Trophoblast cell (in vitro differentiated cells and primary cell): ENCODE results near the gene SH3BP4.
A peak's percentile ranks its signal among the peaks of the same experiment; 100 is the strongest.

Source experiments
- DNase-seq, 2 donors: peaks; one replicate each; pipeline ENCODE4 v3.0.0-alpha.2; 2016
- H2AFZ ChIP-seq: 2 replicates; pipeline ENCODE4 v1.6.1; 2013; ENCODE audit warnings: low read length, moderate library complexity, mild to moderate bottlenecking; ENCODE audit not compliant: insufficient read depth, poor library complexity
- H2AK5ac ChIP-seq: 2 replicates; pipeline ENCODE4 v1.6.1; 2013; ENCODE audit warnings: mild to moderate bottlenecking, low read length
- H2BK120ac ChIP-seq: 2 replicates; pipeline ENCODE4 v1.6.1; 2013; ENCODE audit warnings: low read length, mild to moderate bottlenecking, moderate library complexity; ENCODE audit not compliant: insufficient read depth, poor library complexity
- H2BK12ac ChIP-seq: 2 replicates; pipeline ENCODE4 v1.6.1; 2013; ENCODE audit warnings: mild to moderate bottlenecking, low read length, moderate library complexity
- H2BK5ac ChIP-seq: 2 replicates; pipeline ENCODE4 v1.6.1; 2013; ENCODE audit warnings: low read length, low read depth, moderate library complexity, mild to moderate bottlenecking; ENCODE audit not compliant: poor library complexity
- H3K14ac ChIP-seq: 2 replicates; pipeline ENCODE4 v1.6.1; 2013; ENCODE audit warnings: mild to moderate bottlenecking, low read length
- H3K18ac ChIP-seq: 2 replicates; pipeline ENCODE4 v1.6.1; 2013; ENCODE audit warnings: mild to moderate bottlenecking, low read length
- H3K23ac ChIP-seq: 2 replicates; pipeline ENCODE4 v1.6.1; 2013; ENCODE audit warnings: low read length
- H3K27ac ChIP-seq: 2 replicates; pipeline ENCODE4 v1.5.1; 2013; ENCODE audit warnings: low read depth, mild to moderate bottlenecking, inconsistent platforms, low read length, moderate library complexity
- H3K27me3 ChIP-seq: 2 replicates; pipeline ENCODE4 v1.6.1; 2013; ENCODE audit warnings: inconsistent platforms, mild to moderate bottlenecking, low read length, moderate library complexity; ENCODE audit not compliant: insufficient read depth
- H3K36me3 ChIP-seq, 2 experiments: 1 replicate in 1 of 2; 2 replicates in 1 of 2; pipeline ENCODE4 v1.6.1; 2013; ENCODE audit warnings: low read length in 2 of 2, mild to moderate bottlenecking in 2 of 2, moderate library complexity in 1 of 2; ENCODE audit not compliant: insufficient read depth in 2 of 2, control insufficient read depth in 1 of 2
- H3K4ac ChIP-seq: 2 replicates; pipeline ENCODE4 v1.6.1; 2013; ENCODE audit warnings: low read depth, mild to moderate bottlenecking, low read length, moderate library complexity
- H3K4me1 ChIP-seq, 2 experiments: 1 replicate in 1 of 2; 2 replicates in 1 of 2; pipeline ENCODE4 v1.6.1; 2013; ENCODE audit warnings: low read length in 2 of 2, mild to moderate bottlenecking in 2 of 2, moderate library complexity in 1 of 2; ENCODE audit not compliant: insufficient read depth in 2 of 2, control insufficient read depth in 1 of 2
- H3K4me2 ChIP-seq: 2 replicates; pipeline ENCODE4 v1.6.1; 2013; ENCODE audit warnings: inconsistent platforms, mild to moderate bottlenecking, low read length, moderate library complexity
- H3K4me3 ChIP-seq: 2 replicates; pipeline ENCODE4 v1.5.1; 2013; ENCODE audit warnings: mild to moderate bottlenecking, low read depth, low read length, inconsistent platforms
- H3K79me1 ChIP-seq: one replicate; pipeline ENCODE4 v1.6.1; 2013; ENCODE audit warnings: low read length
- H3K79me2 ChIP-seq: 2 replicates; pipeline ENCODE4 v1.6.1; 2013; ENCODE audit warnings: low read length, mild to moderate bottlenecking; ENCODE audit not compliant: control insufficient read depth, insufficient read depth, poor library complexity
- H3K9ac ChIP-seq: 2 replicates; pipeline ENCODE4 v1.6.1; 2013; ENCODE audit warnings: mild to moderate bottlenecking, low read length
- H3K9me3 ChIP-seq: 2 replicates; pipeline ENCODE4 v1.6.1; 2013; ENCODE audit warnings: low read depth, mild to moderate bottlenecking, control low read depth, inconsistent platforms, low read length; ENCODE audit not compliant: insufficient read depth
- H4K12ac ChIP-seq: 2 replicates; pipeline ENCODE4 v1.6.1; 2013; ENCODE audit warnings: low read depth, mild to moderate bottlenecking, low read length, moderate library complexity
- H4K8ac ChIP-seq: 2 replicates; pipeline ENCODE4 v1.6.1; 2013; ENCODE audit warnings: low read depth, mild to moderate bottlenecking, low read length, moderate library complexity
- H4K91ac ChIP-seq: one replicate; pipeline ENCODE4 v1.6.1; 2013; ENCODE audit warnings: low read depth, mild to moderate bottlenecking, low read length, moderate library complexity
- WGBS: extraction: QIAGEN DNeasy Blood & Tissue Kit; methylation state at CpG from one replicate; pipeline ENCODE4 v1.1.7; 2013; ENCODE audit warnings: missing lambda C conversion rate; ENCODE audit not compliant: insufficient read length, insufficient coverage; ENCODE audit errors: extremely low coverage; 5-methylcytosine and 5-hydroxymethylcytosine counted together

SH3BP4 gene

DNA sequence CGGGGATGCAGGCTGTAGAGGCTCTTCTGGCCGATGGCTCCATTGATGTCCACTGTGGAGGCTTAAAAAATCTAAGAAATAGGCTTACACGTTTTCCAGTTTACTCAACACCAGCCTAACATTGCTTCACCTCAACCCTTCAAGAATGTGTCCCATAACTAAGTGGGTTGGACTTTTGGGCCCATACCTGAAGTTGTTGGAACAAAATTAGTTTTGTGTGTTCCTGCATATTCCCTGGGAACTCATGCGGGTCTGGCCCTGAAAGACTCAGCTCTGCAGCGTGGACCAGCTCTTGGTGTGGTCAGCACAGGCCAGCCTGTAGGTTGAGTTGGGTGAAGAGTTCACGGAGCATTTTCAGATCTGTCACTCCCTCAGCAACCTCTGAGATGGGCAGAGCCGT is 38.5 kb downstream of the SH3BP4 start:
- no peak overlapping the region for H2AFZ ChIP-seq
- H4K12ac ChIP-seq = no peak overlapping the region
- no peak overlapping the region for H2BK5ac ChIP-seq
- H3K14ac ChIP-seq = no peak overlapping the region
- no peak overlapping the region for H3K27ac ChIP-seq
- H3K9me3 ChIP-seq = peaks cover 9% of the 10 kb centered on the region
- H3K9ac ChIP-seq = no peak overlapping the region
- H2BK120ac ChIP-seq = no peak overlapping the region
- peaks cover 32 to 45% of the 10 kb centered on the region in 2 experiments for H3K4me1 ChIP-seq
- peaks cover 19% of the 10 kb centered on the region for H3K79me1 ChIP-seq
- no peak overlapping the region for H3K18ac ChIP-seq
- H2BK12ac ChIP-seq = no peak overlapping the region
- H3K79me2 ChIP-seq = peaks cover 20% of the 10 kb centered on the region
- no peak overlapping the region for H3K4me3 ChIP-seq
- H3K36me3 ChIP-seq = peaks cover 7 to 11% of the 10 kb centered on the region in 2 experiments
- no peak overlapping the region for H4K91ac ChIP-seq
- H4K8ac ChIP-seq = no peak overlapping the region
- H3K4ac ChIP-seq = peak overlapping the region; percentile 70
- no CpG with 5 or more reads among the region's 7 CpGs for WGBS
- DNase-seq = peak; percentile 80 to 95
- no peak overlapping the region for H3K4me2 ChIP-seq
- H2AK5ac ChIP-seq = no peak overlapping the region
- no peaks in the 10 kb centered on the region for H3K27me3 ChIP-seq
- H3K23ac ChIP-seq = no peak overlapping the region

GRCh38 chr2:234991290-234991689 is 39.5 kb downstream of the SH3BP4 start:
- WGBS = no CpG with 5 or more reads among the region's 5 CpGs
- Histone ChIP-seq H3K4ac (peak overlapping the region; percentile 70), H3K23ac (no peak overlapping the region), H3K9me3 (peaks cover 9% of the 10 kb centered on the region), H3K14ac (no peak overlapping the region), H3K36me3 (peaks cover 3 to 16% of the 10 kb centered on the region in 2 experiments), H4K91ac (no peak overlapping the region), H3K9ac (no peak overlapping the region), H2BK12ac (no peak overlapping the region), H2BK120ac (no peak overlapping the region), H3K79me1 (peaks cover 27% of the 10 kb centered on the region), H3K18ac (no peak overlapping the region), H2BK5ac (no peak overlapping the region), H4K12ac (no peak overlapping the region), H3K27ac (no peak overlapping the region), H2AFZ (no peak overlapping the region), H3K4me2 (no peak overlapping the region), H4K8ac (no peak overlapping the region), H3K79me2 (peaks cover 24% of the 10 kb centered on the region), H2AK5ac (no peak overlapping the region), H3K4me3 (no peak overlapping the region), H3K27me3 (no peaks in the 10 kb centered on the region), H3K4me1 (peaks cover 38 to 48% of the 10 kb centered on the region in 2 experiments)
- DNase-seq = no peak

GRCh38 chr2:234991793-234992192 is 40.0 kb downstream of the SH3BP4 start:
- peaks cover 9% of the 10 kb centered on the region for H3K9me3 ChIP-seq
- H4K91ac ChIP-seq = no peak overlapping the region
- H2BK120ac ChIP-seq = no peak overlapping the region
- no peak overlapping the region for H2AK5ac ChIP-seq
- no peak overlapping the region for H3K9ac ChIP-seq
- H3K18ac ChIP-seq = no peak overlapping the region
- no peak overlapping the region for H3K4me3 ChIP-seq
- H2AFZ ChIP-seq = no peak overlapping the region
- no peak overlapping the region for H3K14ac ChIP-seq
- no peak overlapping the region for H3K23ac ChIP-seq
- H3K4ac ChIP-seq = peak overlapping the region; percentile 21
- H3K36me3 ChIP-seq = peaks cover 3 to 16% of the 10 kb centered on the region in 2 experiments
- H3K79me1 ChIP-seq = peaks cover 29% of the 10 kb centered on the region
- WGBS = no CpG with 5 or more reads among the region's 6 CpGs
- H3K4me2 ChIP-seq = no peak overlapping the region
- no peak overlapping the region for H3K27ac ChIP-seq
- no peak overlapping the region for H2BK12ac ChIP-seq
- H3K4me1 ChIP-seq = peaks cover 38 to 48% of the 10 kb centered on the region in 2 experiments
- H3K27me3 ChIP-seq = no peaks in the 10 kb centered on the region
- no peak overlapping the region for H2BK5ac ChIP-seq
- peaks cover 25% of the 10 kb centered on the region for H3K79me2 ChIP-seq
- H4K8ac ChIP-seq = no peak overlapping the region
- DNase-seq = no peak
- no peak overlapping the region for H4K12ac ChIP-seq

- Histone ChIP-seq H3K23ac (no peak overlapping the region), H3K36me3 (peaks cover 3 to 16% of the 10 kb centered on the region in 2 experiments), H2AFZ (no peak overlapping the region), H3K79me1 (peaks cover 31% of the 10 kb centered on the region), H3K79me2 (peaks cover 26% of the 10 kb centered on the region), H2BK12ac (no peak overlapping the region), H3K4me3 (no peak overlapping the region), H4K8ac (no peak overlapping the region), H3K4me2 (no peak overlapping the region), H3K9ac (no peak overlapping the region), H3K4ac (peak overlapping the region; percentile 82), H2AK5ac (no peak overlapping the region), H3K27ac (no peak overlapping the region), H3K14ac (no peak overlapping the region), H2BK5ac (no peak overlapping the region), H3K4me1 (peaks cover 39 to 49% of the 10 kb centered on the region in 2 experiments), H3K18ac (no peak overlapping the region), H4K91ac (no peak overlapping the region), H3K27me3 (no peaks in the 10 kb centered on the region), H3K9me3 (peaks cover 9% of the 10 kb centered on the region), H4K12ac (no peak overlapping the region), H2BK120ac (no peak overlapping the region)
- WGBS = no CpG with 5 or more reads among the region's 10 CpGs
- no peak for DNase-seq
Observed at GRCh38 chr2:234992196-234992595, 40.4 kb downstream of the SH3BP4 start.
